GM19438 (cell line): ENCODE measurements around the gene GABPB1.

Experiments used
- ATAC-seq: cut with Tn5 transposase; IDR thresholded peaks from one replicate; pipeline ENCODE4 v1.9.1; 2021; ENCODE audit warnings: low read depth; ENCODE audit not compliant: unreplicated experiment

GABPB1 gene

DNA sequence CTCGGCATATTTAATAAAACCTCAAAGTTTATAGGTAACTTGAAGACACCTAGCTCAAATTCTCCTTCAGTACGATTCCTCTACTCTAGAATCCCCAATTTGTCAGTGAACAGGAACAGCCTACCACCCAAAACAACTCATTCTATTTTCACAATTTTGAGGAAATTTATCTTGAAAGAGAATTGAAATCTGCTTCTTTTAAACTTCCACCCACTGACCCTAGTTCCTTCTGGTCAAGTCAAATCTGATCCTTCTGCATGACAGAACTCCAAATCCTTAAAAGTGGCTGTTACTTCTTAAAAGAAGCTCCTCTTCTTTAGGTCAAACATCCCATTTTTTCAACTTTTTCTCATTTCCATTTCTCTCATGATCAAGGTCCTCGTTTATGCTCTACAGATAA, 4.4 kb downstream of the GABPB1 start:
- no peak for ATAC-seq

DNA sequence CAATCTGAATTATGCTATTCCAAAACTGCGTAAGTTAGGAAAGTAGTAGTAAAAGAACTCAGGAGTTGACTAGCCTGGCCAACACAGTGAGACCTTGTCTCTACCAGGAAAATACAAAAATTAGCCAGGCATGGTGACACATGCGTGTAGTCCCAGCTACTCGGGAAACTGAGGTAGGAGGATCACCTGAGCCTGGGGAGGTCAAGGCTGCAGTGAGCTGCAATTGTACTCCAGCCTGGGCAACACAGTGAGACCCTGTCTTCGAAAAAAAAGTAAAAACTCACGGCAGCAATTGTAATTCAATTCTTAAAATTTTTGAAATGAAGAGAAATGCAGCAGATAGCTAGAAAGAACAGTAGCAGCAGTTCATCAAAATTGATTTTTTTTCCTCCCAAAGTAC, 9.7 kb downstream of the GABPB1 start:
- ATAC-seq = no peak

DNA sequence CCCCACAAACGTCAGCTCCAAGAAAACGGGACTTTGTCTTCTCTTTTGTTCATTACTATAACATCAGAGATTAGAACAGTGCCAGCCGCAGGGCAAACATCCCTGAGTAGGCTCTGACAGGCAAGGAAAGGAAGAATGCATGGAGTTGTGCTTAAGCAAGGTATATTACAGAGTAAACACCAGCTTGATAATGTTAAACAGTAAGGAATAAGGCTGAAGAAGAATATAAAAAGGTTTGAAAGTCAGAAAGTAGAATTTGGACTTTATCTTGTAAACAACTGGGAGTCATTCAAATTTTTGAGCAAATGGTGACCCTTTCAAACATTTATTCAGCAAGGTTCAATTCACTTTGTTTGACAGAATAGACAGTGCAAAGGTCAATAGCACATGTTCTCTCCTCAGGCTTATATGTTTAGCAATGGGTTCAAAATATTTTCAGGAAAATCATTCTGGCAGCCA, 11.0 kb downstream of the GABPB1 start:
- no peak for ATAC-seq

DNA sequence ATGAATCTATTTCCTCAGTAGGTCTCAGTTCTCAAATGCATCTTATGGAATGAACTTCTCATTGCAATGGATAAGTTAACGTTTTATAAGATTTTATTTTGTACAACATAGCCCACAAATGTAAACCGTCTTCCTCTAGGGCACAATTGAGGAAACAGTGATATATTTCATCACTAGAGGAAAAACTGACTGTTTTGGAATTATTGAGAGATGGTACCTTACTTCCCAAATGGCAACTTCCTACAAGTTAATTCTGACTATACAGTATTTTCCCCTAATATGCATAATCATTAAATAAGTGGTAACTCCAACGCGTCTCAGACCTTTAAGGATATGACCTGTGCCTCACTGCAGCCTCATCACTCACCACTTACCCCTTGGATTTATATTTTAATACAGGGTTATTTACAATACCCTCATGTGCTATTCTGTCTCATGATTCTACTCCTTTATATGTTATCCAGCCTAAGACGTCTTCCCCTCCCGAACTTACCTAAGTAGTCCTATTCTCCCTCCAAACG, 13.3 kb downstream of the GABPB1 start:
- no peak for ATAC-seq

DNA sequence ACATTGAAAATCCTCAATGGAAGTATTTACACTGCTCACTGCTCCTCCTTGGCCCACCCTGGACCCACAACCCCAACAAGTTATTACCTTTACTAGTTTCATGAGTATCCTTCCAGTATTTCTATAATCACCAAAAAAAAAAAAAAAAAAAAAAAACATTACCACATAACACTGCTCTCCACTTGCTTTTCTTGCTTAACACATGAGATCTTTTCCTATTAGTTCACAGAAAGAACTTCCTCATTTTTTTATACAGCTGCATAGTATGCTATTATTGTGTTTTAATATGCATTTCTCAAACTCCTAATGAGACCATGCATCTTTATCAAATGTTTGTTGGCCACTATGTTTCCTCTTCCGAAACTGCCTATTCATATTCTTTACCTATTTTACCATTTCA, 14.6 kb downstream of the GABPB1 start:
- no peak for ATAC-seq

DNA sequence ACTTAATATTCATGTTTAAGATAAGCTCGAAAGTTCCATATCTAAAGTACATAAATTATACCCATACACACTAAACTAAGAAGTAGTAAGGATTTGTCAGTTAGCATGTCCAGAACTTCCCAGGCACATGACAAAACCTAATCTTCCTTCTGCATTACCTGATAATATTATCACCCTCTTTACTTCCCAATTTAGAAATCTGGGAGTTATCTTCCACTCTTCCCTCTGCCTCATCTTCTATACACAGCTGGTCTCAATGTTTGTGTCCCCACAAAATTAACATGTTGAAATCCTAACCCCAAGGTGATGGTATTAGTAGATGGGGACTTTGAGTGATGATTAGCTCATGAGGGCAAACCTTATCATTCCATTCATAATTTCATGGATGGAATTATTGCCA, 15.3 kb downstream of the GABPB1 start:
- ATAC-seq = no peak

DNA sequence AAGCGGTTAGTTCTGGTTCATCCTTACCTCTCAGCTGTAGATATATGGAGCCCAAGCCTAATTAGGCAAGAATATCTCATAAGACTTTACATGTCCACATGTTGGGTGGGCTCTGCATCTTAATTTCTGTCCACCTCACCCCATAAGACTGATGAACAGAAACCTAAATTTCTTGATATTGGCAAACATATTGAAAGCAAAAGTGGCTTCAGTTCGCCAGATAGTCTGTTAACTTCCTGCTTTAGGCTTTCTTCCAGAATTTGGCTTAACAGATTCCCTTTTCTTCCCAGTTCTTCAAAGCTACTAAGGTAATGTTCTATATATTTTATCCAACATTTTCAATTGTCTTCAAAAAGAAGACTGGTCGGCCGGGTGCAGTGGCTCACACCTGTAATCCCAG, 19.7 kb downstream of the GABPB1 start:
- ATAC-seq = no peak

DNA sequence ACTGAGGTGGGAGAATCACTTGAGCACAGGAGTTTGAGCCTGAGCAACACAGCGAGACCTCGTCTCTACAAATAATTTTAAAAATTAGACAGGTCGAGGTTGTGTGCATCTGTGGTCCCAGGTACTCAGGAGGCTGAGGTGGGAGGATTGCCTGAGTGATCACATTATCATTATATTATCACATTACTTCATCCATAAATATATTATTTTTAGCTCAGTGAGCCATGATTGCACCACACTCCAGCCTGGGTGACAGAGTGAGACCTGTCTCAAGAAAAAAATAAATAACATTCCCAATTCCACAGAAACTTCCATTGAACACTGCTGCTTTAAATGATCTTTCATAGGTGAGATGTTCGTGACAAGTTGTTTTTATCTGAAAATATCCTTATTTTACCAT, 21.8 kb downstream of the GABPB1 start:
- ATAC-seq = no peak

DNA sequence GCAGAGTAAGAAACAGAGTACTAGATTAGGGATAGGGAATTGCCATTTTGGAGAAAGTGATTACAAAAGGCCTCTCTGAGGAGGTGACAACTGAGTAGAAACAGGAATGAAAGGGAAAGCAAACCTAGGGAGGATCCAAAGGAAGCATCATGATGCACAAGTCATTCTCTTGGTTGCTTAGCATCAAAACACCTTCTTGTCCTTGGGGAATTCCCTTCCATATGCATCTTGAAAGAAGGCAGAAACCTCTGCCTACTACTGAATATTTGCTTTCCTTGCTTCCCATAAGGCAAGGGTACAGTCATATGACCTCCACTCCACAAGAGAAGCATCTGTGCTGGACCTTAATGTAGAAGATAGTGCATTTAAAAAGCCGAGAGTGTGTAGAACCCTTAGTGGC, 24.1 kb downstream of the GABPB1 start:
- ATAC-seq = no peak

DNA sequence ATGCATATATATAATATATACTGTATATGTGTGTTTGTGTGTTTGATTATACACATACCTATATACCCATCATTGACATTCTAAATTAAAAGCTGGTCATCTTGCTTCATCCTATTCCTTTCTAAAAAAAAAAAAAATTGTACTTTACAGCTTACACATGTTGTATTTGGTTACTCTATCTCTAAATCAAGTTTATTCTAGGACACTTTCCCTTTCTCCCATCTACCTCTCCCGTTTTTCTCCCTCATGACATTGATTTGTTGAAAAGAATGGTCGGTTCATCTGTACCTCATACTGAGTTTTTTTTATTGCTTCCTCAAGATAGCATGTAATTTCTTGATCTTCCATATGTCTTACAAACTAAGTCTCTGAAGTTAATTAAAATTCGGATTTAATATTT, 26.9 kb downstream of the GABPB1 start:
- no peak for ATAC-seq

DNA sequence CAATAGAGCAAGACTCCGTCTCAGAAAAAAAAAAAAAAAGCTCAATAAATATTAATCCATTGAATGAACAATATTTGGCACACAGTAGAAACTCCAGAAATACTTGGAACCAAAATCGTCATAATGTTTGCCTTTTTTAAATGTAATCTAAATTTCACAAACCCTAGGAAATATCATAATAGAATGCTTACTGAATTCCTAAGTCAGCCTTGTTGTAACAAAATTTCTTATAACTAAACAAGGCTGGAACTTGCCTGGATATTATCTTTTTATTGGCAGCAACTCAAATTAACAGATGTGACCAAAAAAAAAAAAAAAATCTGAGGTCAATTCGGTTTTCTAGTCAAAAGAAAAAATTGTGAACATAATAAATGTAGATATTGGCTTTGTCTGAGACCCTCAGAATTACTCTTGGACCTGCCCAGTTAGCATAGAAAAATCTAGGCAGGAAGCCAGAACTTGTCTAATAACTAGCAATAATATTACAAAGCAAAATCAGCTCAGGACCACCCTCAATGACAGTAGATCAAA, 33.3 kb downstream of the GABPB1 start:
- ATAC-seq = no peak

DNA sequence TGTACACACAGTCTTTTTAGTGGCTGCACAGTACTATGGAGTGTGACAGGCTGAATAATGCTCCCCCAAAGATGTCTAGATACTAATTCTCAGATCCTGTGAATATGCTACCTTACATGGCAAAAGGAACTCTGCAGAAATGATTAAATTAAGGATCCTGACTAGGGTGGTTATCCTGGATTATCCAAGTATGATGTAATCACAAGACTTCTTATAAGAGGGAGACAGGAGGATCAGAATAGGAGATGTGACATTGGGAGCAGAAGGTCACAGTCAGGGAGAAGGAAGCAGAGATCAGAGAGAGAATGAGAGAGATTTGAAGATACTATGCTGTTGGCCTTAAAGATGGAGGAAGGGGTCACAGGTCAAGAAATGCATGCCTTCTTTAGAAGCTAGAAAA, 34.5 kb downstream of the GABPB1 start:
- no peak for ATAC-seq

DNA sequence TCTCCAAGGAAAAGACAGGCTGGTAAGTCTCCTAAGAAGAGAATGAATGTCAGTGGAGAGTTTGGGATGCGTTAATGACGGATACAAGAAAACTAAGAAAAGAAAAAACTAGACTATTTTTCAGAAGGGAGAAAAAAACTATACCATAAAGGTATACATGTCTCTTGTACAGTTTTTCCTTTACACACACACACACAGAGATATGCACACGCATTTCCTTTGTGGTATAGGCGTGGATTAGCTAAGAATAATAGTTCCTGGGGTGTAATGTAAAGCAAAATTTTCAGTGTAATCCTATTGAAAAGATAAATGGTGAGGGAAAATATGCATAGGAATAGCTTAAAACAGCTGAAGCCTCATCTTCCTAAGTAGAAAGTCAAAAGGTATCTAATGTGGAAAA, 36.3 kb downstream of the GABPB1 start:
- no peak for ATAC-seq

DNA sequence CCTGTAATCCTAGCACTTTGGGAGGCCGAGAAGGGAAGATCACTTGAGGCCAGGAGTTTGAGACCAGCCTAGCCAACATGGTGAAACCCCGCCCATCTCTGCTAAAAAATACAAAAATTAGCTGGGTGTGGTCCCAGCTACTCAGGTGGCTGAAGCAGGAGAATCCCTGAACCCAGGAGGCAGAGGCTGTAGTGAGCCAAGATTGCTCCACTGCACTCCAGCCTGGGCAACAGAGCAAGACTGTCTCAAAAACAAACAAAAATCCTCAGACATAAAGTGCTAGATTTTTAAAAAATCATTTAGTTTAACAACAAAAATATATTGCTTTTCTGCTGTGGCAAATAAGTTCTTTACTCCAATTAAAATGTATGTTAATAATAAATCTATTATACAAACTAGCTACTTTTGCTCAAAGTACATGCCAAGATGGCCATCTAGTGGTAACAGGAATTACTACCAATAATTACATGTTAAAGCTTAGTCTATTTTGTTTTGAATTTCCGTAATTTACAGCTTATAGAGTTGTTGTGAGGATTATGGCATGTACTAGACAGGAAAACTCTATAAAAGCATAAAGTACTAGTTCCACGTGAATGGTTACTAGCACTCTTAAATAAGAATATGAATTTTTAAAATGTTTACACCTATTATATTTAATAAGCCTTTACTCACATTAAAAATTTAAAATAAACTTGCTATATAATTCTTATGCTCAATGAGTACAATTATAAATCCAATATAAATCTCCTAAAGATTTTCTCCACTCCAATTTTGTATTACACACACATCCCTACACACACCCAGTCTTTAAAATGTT, 39.0 kb downstream of the GABPB1 start:
- ATAC-seq = no peak

DNA sequence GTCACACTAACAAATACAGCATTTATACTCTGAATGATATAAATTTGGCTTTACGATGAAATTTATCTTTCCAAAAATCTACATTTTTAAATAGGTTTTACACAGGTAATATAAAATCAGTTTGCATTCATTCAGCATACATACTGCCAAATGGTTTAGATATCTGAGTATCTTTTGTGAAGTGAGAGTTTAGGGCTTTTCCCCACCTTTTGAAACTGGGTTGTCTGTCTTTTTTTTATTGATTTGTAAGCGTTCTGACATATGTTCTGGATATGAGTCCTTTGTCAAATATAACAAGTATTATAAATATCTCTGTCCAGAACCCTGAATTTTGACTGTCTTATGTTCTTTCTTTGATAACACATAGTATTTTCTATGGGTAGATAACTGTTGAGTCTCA, 42.4 kb downstream of the GABPB1 start:
- no peak for ATAC-seq

DNA sequence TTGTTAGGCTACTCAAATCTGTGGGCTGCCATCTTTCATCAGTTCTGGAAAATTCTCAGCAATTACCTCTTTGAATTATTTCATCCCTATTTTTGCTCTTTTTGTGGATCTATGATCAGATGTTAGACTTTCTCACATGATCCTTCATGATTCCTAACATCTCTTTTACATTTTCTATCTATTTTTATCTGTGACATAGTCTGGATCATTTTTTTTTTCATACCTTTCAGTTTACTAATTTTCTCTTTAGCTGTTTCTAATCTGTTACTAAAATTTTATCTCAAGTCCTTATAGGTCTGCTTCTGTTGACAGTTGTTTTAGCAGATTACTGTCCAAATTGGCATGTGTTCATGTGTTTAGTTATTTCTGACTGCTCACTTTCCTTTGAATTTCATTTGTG, 47.2 kb downstream of the GABPB1 start:
- ATAC-seq = no peak

DNA sequence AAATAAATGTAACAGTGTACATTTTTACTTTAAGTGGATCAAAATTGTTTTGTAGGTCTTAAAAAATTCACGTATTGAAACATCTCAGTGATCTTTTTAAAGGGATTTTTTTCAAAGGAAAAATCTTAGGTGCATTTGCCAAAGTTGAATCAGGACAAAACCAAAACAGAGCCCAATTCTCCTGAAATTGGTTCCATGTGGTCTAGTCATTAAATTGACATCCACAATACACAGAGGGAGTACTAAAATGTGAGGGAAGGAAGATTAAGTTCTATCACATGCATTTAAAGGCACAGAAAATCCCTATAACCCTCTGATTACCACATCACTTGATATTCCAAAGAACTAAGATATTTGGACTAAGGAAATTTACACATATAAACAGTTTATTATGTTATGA, 50.2 kb downstream of the GABPB1 start:
- ATAC-seq = no peak

DNA sequence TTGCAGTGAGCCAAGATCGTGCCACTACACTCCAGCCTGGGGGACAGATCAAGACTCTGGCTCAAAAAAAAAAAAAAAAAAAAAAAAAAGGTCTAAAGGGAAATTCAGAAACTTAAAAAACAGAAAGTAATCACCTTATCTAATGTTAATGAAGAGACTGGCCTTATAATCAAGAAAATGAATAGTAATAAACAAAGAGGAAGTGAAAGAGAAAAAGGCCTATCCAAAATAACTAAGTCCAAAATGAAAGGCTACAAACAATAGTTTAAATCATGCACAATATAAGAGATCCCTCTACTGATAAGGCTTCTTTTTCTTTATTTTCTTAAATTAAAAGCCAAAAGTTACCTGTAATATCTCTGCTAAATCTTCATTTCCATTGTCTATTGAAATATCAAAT, 52.4 kb downstream of the GABPB1 start:
- ATAC-seq = no peak

DNA sequence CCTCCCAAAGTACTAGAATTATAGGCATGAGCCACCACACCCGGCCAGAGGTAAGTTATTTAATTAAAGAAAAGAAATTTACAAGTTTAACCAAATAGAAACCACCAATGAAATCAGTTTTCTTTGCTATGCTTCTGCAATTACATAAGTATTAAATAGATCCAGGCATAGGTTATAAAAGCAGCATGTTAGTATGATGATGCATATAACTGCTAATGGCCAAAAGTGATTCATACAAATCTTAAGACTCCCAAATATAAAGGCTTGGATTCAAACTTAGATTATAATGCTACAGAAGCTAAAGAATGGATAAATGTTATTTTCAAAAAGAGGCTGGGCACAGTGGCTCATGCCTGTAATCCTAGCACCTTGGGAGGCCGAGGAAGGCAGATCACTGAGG, 56.7 kb downstream of the GABPB1 start:
- ATAC-seq = no peak

DNA sequence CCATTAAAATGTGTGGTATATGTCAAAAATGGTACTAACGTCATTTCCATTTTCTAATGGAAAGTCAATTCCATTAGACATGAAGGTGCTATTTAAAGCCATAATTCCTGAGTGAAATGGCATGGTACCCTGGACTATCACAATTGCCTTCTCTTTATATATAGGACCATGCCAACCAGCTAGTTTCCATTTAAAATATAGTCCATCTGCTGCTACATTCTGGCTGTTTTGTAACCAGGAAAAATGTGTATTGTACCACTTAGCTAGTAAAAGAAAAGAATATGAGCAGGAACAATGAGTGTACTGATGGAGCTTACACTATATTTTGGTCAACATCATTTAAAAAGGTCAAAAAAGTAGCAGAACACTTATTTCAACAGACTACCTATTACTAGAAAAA, 59.0 kb downstream of the GABPB1 start:
- ATAC-seq = no peak

DNA sequence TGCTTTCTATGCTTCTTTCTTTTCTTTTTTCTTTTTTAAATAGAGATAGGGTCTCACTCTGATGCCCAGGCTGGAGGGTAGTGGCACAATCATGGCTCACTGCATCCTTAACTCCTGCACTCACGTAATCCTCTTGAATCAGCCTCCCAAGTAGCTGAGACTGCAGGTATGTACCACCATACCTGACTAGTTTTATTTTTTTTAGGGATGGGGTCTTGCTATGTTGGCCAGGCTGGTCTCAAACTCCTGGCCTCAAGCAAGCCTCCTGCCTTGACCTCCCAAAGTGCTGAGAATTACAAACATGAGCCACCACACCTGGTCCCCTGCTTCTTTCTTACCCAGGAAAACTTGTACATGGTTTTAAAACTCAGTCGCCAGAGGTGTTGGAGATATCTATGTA, 65.2 kb downstream of the GABPB1 start:
- no peak for ATAC-seq
